ENCODE results near the gene ETNK2. TPM values are rescaled to one million over a fixed set of nuclear protein-coding genes. Genes with fewer than 3 reads are reported as not detected.

The ETNK2 gene
- total and polyA plus RNA-seq, 2 of the 13 experiments (the other 11 are each of a cell fraction or from before 2014, with no cell fraction given), result 15.5 to 42.8 TPM

GRCh38 chr1:204105131-204105515 lies 46.7 kb downstream of the ETNK2 start:
- in situ Hi-C loops (cut with HindIII; ENCODE audit: extremely low pct_ligation_motif_present, low pct_unique_long_range_greater_than_20kb) (no loop called here), intact Hi-C loops (cut with micrococcal nuclease; ENCODE audit: unreplicated experiment) (no loop called here)
- H3K4me2 ChIP-seq (ENCODE audit: low read depth, low read length), result no peak overlapping the region
- no peak overlapping the region for H3K4me3 ChIP-seq (replicated peaks in 1 of 3; ENCODE audit: insufficient read depth in 1 of 3, low read depth in 2 of 3, low read length in 3 of 3)
- WGBS (ENCODE audit: low lambda C conversion rate), result 94% methylated on average over 6 of the region's 6 CpGs
- H4K20me1 ChIP-seq (ENCODE audit: insufficient read depth, low read length), result peaks cover 6% of the 10 kb centered on the region; the same call in 1 of the 2 replicates
- no peaks in the 10 kb centered on the region for H3K9me3 ChIP-seq (ENCODE audit: low read length)
- no peak overlapping the region for H3K9ac ChIP-seq (ENCODE audit: insufficient read depth, low read depth, low read length)
- ChIA-PET CTCF (ENCODE audit: low intra/inter-chr PET ratio, low total read pairs) (no interaction called here), POLR2A (interaction anchor here (0.6 kb wide), 1 partner anchor 21 kb away, joined by 3 read pairs; no protein-coding TSS in a partner anchor)
- FAIRE-seq, result no peak
- H3K27ac ChIP-seq (ENCODE audit: extremely low read length, insufficient read depth, low read length), result no peak overlapping the region
- H3K79me2 ChIP-seq (ENCODE audit: insufficient read depth, low read length), result peaks cover 86% of the 10 kb centered on the region
- TF ChIP-seq ZIK1 (CRISPR knock-in tag; IDR thresholded peaks at IDR 0.05; ENCODE audit: borderline replicate concordance, low read depth), result no peak
- BruUV-seq (replicated peaks), result no TSS peak
- no peaks in the 10 kb centered on the region for H3K27me3 ChIP-seq (ENCODE audit: control insufficient read depth in 1 of 2, insufficient read depth in 2 of 2, low read length in 2 of 2)
- ATAC-seq, result no peak
- peaks cover 63% of the 10 kb centered on the region for H3K4me1 ChIP-seq (ENCODE audit: insufficient read depth, low read length)
- H3K36me3 ChIP-seq (replicated peaks in 1 of 2; ENCODE audit: control insufficient read depth in 1 of 2, insufficient read depth in 2 of 2, low read length in 2 of 2), result peaks cover 0 to 2% of the 10 kb centered on the region in 2 experiments; a peak in 1 of 5 replicates
- no peak for DNase-seq (ENCODE audit: low spot score)
- H2AFZ ChIP-seq (ENCODE audit: low read length), result no peak overlapping the region

- intact Hi-C loops (cut with micrococcal nuclease; ENCODE audit: unreplicated experiment), result no loop called here
- Histone ChIP-seq H3K27me3 (ENCODE audit: control insufficient read depth in 1 of 2, insufficient read depth in 2 of 2, low read length in 2 of 2) (no peaks in the 10 kb centered on the region), H3K4me1 (ENCODE audit: insufficient read depth, low read length) (peaks cover 67% of the 10 kb centered on the region), H3K4me3 (replicated peaks in 1 of 3; ENCODE audit: insufficient read depth in 1 of 3, low read depth in 2 of 3, low read length in 3 of 3) (no peak overlapping the region), H3K79me2 (ENCODE audit: insufficient read depth, low read length) (peaks cover 91% of the 10 kb centered on the region), H3K9me3 (ENCODE audit: low read length) (no peaks in the 10 kb centered on the region), H2AFZ (ENCODE audit: low read length) (no peak overlapping the region), H3K4me2 (ENCODE audit: low read depth, low read length) (no peak overlapping the region), H3K36me3 (replicated peaks in 1 of 2; ENCODE audit: control insufficient read depth in 1 of 2, insufficient read depth in 2 of 2, low read length in 2 of 2) (peaks cover 0 to 2% of the 10 kb centered on the region in 2 experiments; a peak in 1 of 5 replicates), H3K9ac (ENCODE audit: insufficient read depth, low read depth, low read length) (peak overlapping the region; percentile 31; the same call in 1 of the 2 replicates), H4K20me1 (ENCODE audit: insufficient read depth, low read length) (peaks cover 6% of the 10 kb centered on the region; the same call in 1 of the 2 replicates), H3K27ac (ENCODE audit: extremely low read length, insufficient read depth, low read length) (peak overlapping the region; percentile 9)
- ChIA-PET CTCF (ENCODE audit: low intra/inter-chr PET ratio, low total read pairs) (no interaction called here), POLR2A (interaction anchor here (2.8 to 3.6 kb wide), 2 partner anchors 11 to 30 kb away, joined by 20 read pairs; partner anchors contain the start of gene SOX13)
- ATAC-seq (no peak), FAIRE-seq (no peak), DNase-seq (ENCODE audit: low spot score) (no peak)
- TF ChIP-seq ZNF713 (CRISPR knock-in tag; IDR thresholded peaks at IDR 0.05), result no peak
- TF ChIP-seq HNRNPL (IDR thresholded peaks at IDR 0.05; ENCODE audit: low read depth, low read length), result peak; percentile 88
- WGBS (ENCODE audit: low lambda C conversion rate), result 85% methylated on average over 14 of the region's 14 CpGs
- BruUV-seq (replicated peaks), result no TSS peak
- in situ Hi-C loops (cut with HindIII; ENCODE audit: extremely low pct_ligation_motif_present, low pct_unique_long_range_greater_than_20kb), result no loop called here
Measured at GRCh38 chr1:204104331-204105130, 47.3 kb downstream of the ETNK2 start.
